T-helper 17 cell (primary cell): ENCODE data around the gene ATOH8. TPM values are rescaled to one million over a fixed set of nuclear protein-coding genes. Genes with fewer than 3 reads are reported as not detected.

Experiments used
- ATAC-seq: fragments of 150-1000 bp; cut with Tn5 transposase; 2 replicates; pipeline ENCODE4 v1.10.0; 2021; ENCODE audit warnings: mild to moderate bottlenecking, moderate library complexity
- DNase-seq, 3 donors: peaks; one replicate each; pipeline versions ENCODE4 v3.0.0 to v3.0.0-alpha.2; 2020 to 2021
- H3K9me3 ChIP-seq: one replicate; pipeline ENCODE4 v1.7.0; 2013; ENCODE audit warnings: low read length, mild to moderate bottlenecking; ENCODE audit not compliant: control insufficient read depth, poor library complexity, severe bottlenecking
- H3K27ac Mint-ChIP-seq: one replicate; pipeline ENCODE4 v1.8.0; 2022; ENCODE audit warnings: mild to moderate bottlenecking, moderate library complexity, mixed read lengths
- H3K27me3 Mint-ChIP-seq: one replicate; pipeline ENCODE4 v1.8.0; 2022; ENCODE audit warnings: mixed read lengths
- H3K36me3 Mint-ChIP-seq: one replicate; pipeline ENCODE4 v1.8.0; 2022; ENCODE audit warnings: low read depth, mixed read lengths
- H3K4me1 Mint-ChIP-seq: one replicate; pipeline ENCODE4 v1.8.0; 2022; ENCODE audit warnings: mild to moderate bottlenecking, mixed read lengths
- H3K4me3 Mint-ChIP-seq: one replicate; pipeline ENCODE4 v1.8.0; 2022; ENCODE audit warnings: mild to moderate bottlenecking, moderate library complexity, mixed read lengths
- total RNA-seq, 4 donors: library from RNA in 2 of 4; stranded (reverse) in 2 of 4; gene quantifications; one replicate each; pipeline ENCODE4 v1.2.3 and lab custom pipeline; 2022 to 2026

ATOH8 gene
- total RNA-seq, 2 donors from 2014 or later: not detected

- DNase-seq: no peak
- Mint-ChIP-seq H3K36me3 (no peaks in the 10 kb centered on the region), H3K4me3 (no peak overlapping the region), H3K27me3 (peaks cover 31% of the 10 kb centered on the region), H3K27ac (no peak overlapping the region), H3K4me1 (peaks cover 8% of the 10 kb centered on the region)
- H3K9me3 ChIP-seq: no peaks in the 10 kb centered on the region
- no peak for ATAC-seq
These were observed 57.6 kb downstream of the ATOH8 start for GRCh38 chr2:85811180-85812093.

DNA sequence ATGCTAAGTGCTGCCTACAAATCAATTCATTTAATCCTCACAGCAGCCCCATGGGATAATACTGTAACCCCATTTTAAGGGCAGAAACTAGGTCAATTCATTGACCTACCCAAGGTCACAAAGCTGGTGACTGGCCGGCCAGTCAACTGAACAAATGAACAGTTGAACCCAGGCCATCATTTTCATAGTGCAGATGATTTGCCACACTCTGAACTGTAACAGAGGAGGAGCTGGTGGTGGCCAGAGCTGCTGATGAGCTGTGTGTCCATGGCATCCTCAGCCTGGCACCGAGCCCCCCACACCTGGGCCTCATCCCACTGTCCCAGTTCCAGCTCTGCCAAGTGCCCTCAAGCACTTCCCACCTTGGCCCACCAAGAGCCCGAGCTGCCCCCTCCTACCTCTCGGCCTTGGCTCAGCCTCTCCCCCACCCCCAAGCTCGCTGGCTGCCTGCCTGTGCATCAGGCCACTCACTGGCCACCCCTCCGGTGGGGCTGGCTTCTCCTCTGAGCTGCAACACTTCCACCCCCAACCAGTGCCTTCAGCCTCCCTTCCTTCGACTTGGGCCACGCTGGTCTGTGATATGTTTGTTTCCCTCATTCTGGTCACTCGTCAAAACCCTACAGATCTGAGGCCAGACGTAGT is 58.4 kb downstream of the ATOH8 start:
- ATAC-seq (no peak), DNase-seq (no peak)
- peaks cover 31% of the 10 kb centered on the region for H3K27me3 Mint-ChIP-seq
- no peaks in the 10 kb centered on the region for H3K9me3 ChIP-seq
- no peak overlapping the region for H3K27ac Mint-ChIP-seq
- no peaks in the 10 kb centered on the region for H3K36me3 Mint-ChIP-seq
- H3K4me3 Mint-ChIP-seq: no peak overlapping the region
- peaks cover 8% of the 10 kb centered on the region for H3K4me1 Mint-ChIP-seq

DNA sequence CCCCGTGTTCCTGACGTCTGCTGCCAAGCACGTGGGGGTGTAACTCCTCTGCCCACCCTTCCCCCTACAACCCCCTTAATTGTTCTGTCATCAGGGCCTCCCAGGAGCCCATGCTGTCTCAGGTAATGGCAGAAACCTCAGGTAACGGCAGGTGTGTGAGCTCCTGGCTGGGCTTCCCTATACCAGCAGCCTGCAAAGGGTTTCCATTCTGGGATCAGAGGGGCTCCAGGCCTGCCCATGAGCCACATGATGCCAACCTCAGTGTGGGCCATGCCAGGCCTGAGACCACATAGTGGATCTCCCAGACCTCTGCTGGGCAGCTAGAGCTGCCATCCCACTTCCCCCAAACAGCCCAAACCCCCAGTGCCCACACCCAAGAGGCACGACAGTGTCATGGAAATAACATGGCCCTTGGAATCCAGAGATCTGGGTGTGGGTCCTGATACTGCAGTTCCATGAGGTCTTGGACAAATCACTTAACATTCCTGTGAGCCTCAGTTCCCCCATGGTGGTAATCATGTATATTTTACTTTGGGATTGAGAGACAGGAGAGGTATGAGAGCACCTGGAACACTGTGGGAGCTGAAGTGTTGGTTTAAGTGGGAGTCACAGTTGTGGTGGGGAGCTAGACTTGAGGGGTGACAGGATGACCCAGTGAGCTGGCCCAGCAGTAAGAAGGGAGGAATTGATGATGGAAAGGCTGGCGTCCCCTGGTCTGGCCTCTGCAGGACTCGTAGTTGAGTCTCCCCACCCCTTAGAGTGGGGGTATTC is 59.6 kb downstream of the ATOH8 start:
- Mint-ChIP-seq H3K4me3 (no peak overlapping the region), H3K36me3 (no peaks in the 10 kb centered on the region), H3K27ac (no peak overlapping the region), H3K4me1 (peaks cover 11% of the 10 kb centered on the region), H3K27me3 (peaks cover 42% of the 10 kb centered on the region)
- DNase-seq (no peak), ATAC-seq (no peak)
- no peaks in the 10 kb centered on the region for H3K9me3 ChIP-seq

GRCh38 chr2:85813982-85814801 is 60.4 kb downstream of the ATOH8 start:
- peak overlapping the region; percentile 9 for H3K4me3 Mint-ChIP-seq
- no peaks in the 10 kb centered on the region for H3K36me3 Mint-ChIP-seq
- no peak overlapping the region for H3K27ac Mint-ChIP-seq
- peak; percentile 54 to 76 (median 59) for DNase-seq
- H3K4me1 Mint-ChIP-seq: peaks cover 11% of the 10 kb centered on the region
- H3K9me3 ChIP-seq: no peaks in the 10 kb centered on the region
- H3K27me3 Mint-ChIP-seq: peaks cover 49% of the 10 kb centered on the region
- peak; percentile 93 for ATAC-seq

DNA sequence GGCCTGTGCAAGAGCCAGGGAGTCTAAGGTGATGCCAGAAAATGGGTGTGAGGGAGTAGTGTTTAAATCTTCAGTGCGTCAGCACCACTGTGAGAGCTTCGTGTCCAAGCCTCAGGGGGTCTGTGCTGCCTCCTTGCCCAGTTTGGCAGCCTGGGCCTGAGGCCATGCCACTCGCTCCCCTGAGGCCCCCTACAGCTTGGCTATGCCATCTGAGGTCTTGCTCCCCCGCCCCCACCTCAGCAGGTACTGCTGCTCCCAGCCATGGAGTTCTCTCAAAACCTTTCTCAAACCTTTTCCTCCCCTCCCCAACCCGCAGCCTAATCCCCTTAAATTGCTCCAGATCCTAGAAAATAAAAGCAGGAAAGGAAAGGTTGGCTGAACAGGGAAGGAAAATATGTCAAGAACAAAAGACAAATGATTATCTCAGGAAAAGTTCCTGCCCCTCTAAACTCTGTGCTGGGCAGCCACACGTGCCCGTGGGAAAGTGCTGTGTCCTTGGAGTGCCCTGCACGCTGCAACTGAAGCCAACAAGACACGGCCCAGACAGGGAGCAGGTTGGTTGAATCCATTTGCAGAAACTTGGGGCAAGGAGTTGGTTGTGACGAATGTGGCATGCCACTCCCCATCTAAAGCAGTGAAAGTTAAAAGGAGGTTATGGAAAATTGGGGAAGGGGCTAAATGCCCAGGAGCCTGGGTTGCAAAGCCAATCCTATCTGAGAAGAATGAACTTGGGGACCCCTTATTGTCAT is 61.2 kb downstream of the ATOH8 start:
- H3K4me3 Mint-ChIP-seq: no peak overlapping the region

DNA sequence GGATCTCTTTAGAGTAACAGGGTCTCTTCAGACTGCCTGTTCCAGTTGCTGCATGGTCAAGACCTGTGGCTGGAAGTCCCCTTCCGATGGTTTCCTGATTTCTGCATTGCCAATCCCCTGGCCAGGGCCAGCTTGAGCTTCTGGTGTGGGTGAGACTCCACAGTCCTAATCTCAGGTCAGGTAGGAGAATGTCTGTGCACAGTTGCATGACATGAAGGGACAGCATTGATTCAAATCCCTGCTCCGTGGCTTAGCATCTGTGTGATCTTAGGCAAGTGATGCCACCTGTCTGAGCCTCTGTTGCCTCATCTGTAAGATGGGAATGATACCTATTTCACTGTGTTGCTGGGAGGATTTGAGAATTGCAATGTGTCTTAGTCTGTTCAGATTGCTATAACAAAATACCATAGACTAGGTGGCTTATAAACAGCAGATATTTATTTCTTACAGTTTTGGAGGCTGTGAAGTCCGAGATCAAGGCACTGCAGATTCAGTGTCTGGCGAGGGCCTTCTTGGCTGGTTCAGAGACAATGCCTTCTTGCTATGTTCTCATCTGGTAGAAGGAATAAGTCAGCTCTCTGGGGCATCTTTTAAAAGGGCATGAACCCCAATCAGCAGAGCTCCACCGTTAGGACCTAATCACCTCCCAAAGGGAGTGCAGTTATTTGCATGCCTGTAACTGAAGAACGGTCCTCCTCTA is 66.2 kb downstream of the ATOH8 start:
- H3K27ac Mint-ChIP-seq: no peak overlapping the region
- no peaks in the 10 kb centered on the region for H3K36me3 Mint-ChIP-seq
- H3K27me3 Mint-ChIP-seq: peaks cover 35% of the 10 kb centered on the region
- H3K9me3 ChIP-seq: no peaks in the 10 kb centered on the region
- H3K4me1 Mint-ChIP-seq: peaks cover 3% of the 10 kb centered on the region
- no peak overlapping the region for H3K4me3 Mint-ChIP-seq
- DNase-seq (no peak), ATAC-seq (no peak)

More for the DNA sequence above, 61.2 kb downstream of the ATOH8 start:
- no peaks in the 10 kb centered on the region for H3K36me3 Mint-ChIP-seq
- H3K4me1 Mint-ChIP-seq: peaks cover 11% of the 10 kb centered on the region
- H3K27ac Mint-ChIP-seq: no peak overlapping the region
- H3K27me3 Mint-ChIP-seq: peaks cover 53% of the 10 kb centered on the region
- H3K9me3 ChIP-seq: no peaks in the 10 kb centered on the region
- no peak for ATAC-seq
- no peak for DNase-seq

GRCh38 chr2:85822766-85823165 is 69.0 kb downstream of the ATOH8 start:
- no peak for DNase-seq
- H3K9me3 ChIP-seq: no peaks in the 10 kb centered on the region
- Mint-ChIP-seq H3K4me3 (no peak overlapping the region), H3K27me3 (peaks cover 36% of the 10 kb centered on the region), H3K4me1 (peaks cover 11% of the 10 kb centered on the region), H3K36me3 (no peaks in the 10 kb centered on the region), H3K27ac (no peak overlapping the region)
- no peak for ATAC-seq

DNA sequence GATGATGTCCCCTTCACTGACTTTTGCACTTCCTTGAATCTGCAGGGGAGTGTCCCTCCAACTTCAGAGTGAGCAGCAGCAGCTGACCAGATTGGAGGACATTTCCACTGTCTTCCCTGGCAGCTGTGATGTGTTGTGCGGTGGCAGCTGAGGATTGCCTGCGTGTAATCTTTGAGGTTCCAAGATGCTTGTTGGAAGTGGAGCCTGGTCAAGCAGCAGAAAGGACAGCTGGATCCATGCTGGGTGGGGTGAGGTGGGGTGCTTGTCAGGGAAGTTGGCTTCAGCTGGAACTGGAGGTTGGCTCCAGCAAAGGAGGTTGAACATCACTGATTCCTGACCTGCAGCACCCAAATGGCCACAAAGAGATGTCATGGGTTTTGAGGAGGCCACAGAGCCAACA is 70.2 kb downstream of the ATOH8 start:
- Mint-ChIP-seq H3K4me3 (no peak overlapping the region), H3K27me3 (peaks cover 24% of the 10 kb centered on the region), H3K27ac (no peak overlapping the region), H3K4me1 (peaks cover 17% of the 10 kb centered on the region), H3K36me3 (no peaks in the 10 kb centered on the region)
- DNase-seq (no peak), ATAC-seq (no peak)
- H3K9me3 ChIP-seq: no peaks in the 10 kb centered on the region

GRCh38 chr2:85826990-85827878 is 73.4 kb downstream of the ATOH8 start:
- H3K9me3 ChIP-seq: no peaks in the 10 kb centered on the region
- DNase-seq (peak; percentile 70 to 78 (median 71)), ATAC-seq (peak; percentile 99)
- Mint-ChIP-seq H3K36me3 (no peaks in the 10 kb centered on the region), H3K4me1 (peaks cover 25% of the 10 kb centered on the region), H3K27me3 (peaks cover 13% of the 10 kb centered on the region), H3K27ac (peak overlapping the region; percentile 80), H3K4me3 (peak overlapping the region; percentile 28)

DNA sequence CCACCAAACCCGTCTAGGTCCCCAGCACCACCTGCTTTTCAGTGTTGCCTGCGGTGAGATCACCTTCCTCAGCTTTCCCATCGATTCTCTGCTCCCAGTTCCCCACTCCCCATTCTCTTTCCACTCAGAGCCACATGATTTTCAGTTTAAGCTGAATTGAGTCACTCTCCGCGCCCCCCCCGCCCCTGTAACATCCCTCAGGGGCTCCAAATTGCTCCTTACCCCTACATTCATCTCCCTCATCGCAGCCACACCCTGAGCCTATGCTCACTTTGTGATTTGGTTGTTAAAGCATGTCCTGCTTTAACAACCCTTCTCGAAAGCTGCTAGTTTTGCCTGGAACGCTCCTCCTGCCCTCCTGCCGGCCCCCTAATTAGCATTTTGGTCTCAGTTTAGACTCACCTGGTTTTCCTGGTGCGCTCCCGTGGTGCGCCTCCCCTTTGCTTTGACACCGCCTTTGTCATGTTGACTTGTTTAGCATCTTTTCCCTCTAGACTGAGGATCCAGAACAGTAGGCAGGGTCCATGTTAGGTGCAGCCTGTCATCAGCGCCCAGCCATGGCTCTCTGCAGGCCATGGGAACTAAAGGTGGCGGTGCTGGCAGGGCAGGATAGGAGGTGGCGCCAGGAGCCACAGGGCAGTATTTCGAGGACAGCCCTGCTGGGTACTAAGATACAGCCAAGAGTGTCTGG is 74.2 kb downstream of the ATOH8 start:
- DNase-seq: no peak
- H3K27me3 Mint-ChIP-seq: peaks cover 8% of the 10 kb centered on the region
- ATAC-seq: no peak
- no peaks in the 10 kb centered on the region for H3K36me3 Mint-ChIP-seq
- peak overlapping the region; percentile 80 for H3K27ac Mint-ChIP-seq
- H3K4me3 Mint-ChIP-seq: peak overlapping the region; percentile 77
- peaks cover 25% of the 10 kb centered on the region for H3K4me1 Mint-ChIP-seq
- H3K9me3 ChIP-seq: no peaks in the 10 kb centered on the region
